Measurements from ENCODE around the gene MICAL2.

MICAL2 gene

GRCh38 chr11:12293486-12293885 is 183.1 kb downstream of the MICAL2 start:
- no peaks in the 10 kb centered on the region for H3K36me3 ChIP-seq (replicated peaks; ENCODE audit: low read depth, low read length)
- H3K4me2 ChIP-seq (ENCODE audit: low read length): no peak overlapping the region
- H3K9ac ChIP-seq (ENCODE audit: low read length): no peak overlapping the region
- no peaks in the 10 kb centered on the region for H3K79me2 ChIP-seq (ENCODE audit: low read length)
- peaks cover 2% of the 10 kb centered on the region; the same call in 1 of the 2 replicates for H3K9me3 ChIP-seq (ENCODE audit: insufficient read depth, low read length)
- TF ChIP-seq, protein P1, sequence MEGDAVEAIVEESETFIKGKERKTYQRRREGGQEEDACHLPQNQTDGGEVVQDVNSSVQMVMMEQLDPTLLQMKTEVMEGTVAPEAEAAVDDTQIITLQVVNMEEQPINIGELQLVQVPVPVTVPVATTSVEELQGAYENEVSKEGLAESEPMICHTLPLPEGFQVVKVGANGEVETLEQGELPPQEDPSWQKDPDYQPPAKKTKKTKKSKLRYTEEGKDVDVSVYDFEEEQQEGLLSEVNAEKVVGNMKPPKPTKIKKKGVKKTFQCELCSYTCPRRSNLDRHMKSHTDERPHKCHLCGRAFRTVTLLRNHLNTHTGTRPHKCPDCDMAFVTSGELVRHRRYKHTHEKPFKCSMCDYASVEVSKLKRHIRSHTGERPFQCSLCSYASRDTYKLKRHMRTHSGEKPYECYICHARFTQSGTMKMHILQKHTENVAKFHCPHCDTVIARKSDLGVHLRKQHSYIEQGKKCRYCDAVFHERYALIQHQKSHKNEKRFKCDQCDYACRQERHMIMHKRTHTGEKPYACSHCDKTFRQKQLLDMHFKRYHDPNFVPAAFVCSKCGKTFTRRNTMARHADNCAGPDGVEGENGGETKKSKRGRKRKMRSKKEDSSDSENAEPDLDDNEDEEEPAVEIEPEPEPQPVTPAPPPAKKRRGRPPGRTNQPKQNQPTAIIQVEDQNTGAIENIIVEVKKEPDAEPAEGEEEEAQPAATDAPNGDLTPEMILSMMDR (IDR thresholded peaks at IDR 0.05; ENCODE audit: low read depth, low read length): no peak
- TF ChIP-seq EZH2phosphoT487 (IDR thresholded peaks at IDR 0.05; ENCODE audit: low read depth): no peak
- no peak overlapping the region for H3K4me3 ChIP-seq (ENCODE audit: low read length)
- no peaks in the 10 kb centered on the region for H4K20me1 ChIP-seq (ENCODE audit: insufficient read depth, low read length)
- H3K27me3 ChIP-seq (ENCODE audit: low read depth, low read length): no peaks in the 10 kb centered on the region
- H2AFZ ChIP-seq (ENCODE audit: low read depth, low read length): no peak overlapping the region
- peaks cover 3% of the 10 kb centered on the region for H3K4me1 ChIP-seq (ENCODE audit: low read length)
- no peak overlapping the region for H3K27ac ChIP-seq (ENCODE audit: low read length)

DNA sequence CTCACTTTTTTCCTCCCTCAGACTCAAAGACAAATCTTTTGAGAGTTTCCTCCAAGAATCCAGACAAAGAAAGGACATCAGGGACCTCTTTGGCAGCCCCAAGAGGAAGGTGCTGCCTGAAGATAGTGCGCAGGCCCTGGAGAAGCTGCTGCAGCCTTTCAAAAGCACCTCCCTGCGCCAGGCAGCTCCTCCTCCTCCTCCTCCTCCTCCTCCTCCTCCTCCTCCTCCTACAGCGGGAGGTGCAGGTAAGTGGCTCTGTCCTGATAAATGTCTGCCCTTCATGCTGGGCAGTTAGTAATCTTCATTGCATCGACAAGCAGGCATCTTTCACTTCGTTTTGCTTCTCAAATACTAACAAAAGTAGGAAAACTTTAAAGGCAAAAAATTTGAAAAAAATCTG is 184.2 kb downstream of the MICAL2 start:
- Histone ChIP-seq H3K27ac (ENCODE audit: low read length) (no peak overlapping the region), H3K4me2 (ENCODE audit: low read length) (no peak overlapping the region), H3K9ac (ENCODE audit: low read length) (no peak overlapping the region), H3K36me3 (replicated peaks; ENCODE audit: low read depth, low read length) (no peaks in the 10 kb centered on the region), H3K27me3 (ENCODE audit: low read depth, low read length) (no peaks in the 10 kb centered on the region), H4K20me1 (ENCODE audit: insufficient read depth, low read length) (no peaks in the 10 kb centered on the region), H3K4me3 (ENCODE audit: low read length) (no peak overlapping the region), H2AFZ (ENCODE audit: low read depth, low read length) (no peak overlapping the region), H3K79me2 (ENCODE audit: low read length) (no peaks in the 10 kb centered on the region), H3K9me3 (ENCODE audit: insufficient read depth, low read length) (peaks cover 10% of the 10 kb centered on the region; the same call in 1 of the 2 replicates), H3K4me1 (ENCODE audit: low read length) (peaks cover 3% of the 10 kb centered on the region)
- TF ChIP-seq, protein P1 (IDR thresholded peaks at IDR 0.05; ENCODE audit: low read depth, low read length): no peak
- TF ChIP-seq EZH2phosphoT487 (IDR thresholded peaks at IDR 0.05; ENCODE audit: low read depth): no peak

DNA sequence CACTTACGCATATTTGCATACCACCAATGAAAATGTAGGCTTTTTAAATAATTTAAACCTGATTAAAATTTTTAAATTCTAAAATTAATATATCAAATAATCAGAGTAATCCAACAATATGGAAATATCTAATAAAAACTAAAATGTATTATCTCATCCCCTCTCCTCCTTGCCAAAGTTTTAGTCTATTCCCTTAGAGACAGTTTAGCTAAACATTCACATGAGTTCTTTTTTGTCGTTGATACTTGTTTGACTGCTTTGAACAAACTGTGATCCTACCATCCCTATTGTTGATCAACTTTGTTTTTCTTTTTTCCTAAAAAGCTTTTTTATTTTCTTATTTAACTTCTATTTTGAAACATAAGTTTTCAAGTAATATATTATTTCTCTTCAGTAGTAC is 185.6 kb downstream of the MICAL2 start:
- no peak overlapping the region for H3K9ac ChIP-seq (ENCODE audit: low read length)
- H2AFZ ChIP-seq (ENCODE audit: low read depth, low read length): no peak overlapping the region
- H3K4me3 ChIP-seq (ENCODE audit: low read length): no peak overlapping the region
- no peaks in the 10 kb centered on the region for H3K36me3 ChIP-seq (replicated peaks; ENCODE audit: low read depth, low read length)
- no peak overlapping the region for H3K27ac ChIP-seq (ENCODE audit: low read length)
- H3K27me3 ChIP-seq (ENCODE audit: low read depth, low read length): no peaks in the 10 kb centered on the region
- H3K9me3 ChIP-seq (ENCODE audit: insufficient read depth, low read length): peaks cover 10% of the 10 kb centered on the region; the same call in 1 of the 2 replicates
- no peaks in the 10 kb centered on the region for H4K20me1 ChIP-seq (ENCODE audit: insufficient read depth, low read length)
- H3K4me2 ChIP-seq (ENCODE audit: low read length): no peak overlapping the region
- H3K79me2 ChIP-seq (ENCODE audit: low read length): no peaks in the 10 kb centered on the region
- H3K4me1 ChIP-seq (ENCODE audit: low read length): no peaks in the 10 kb centered on the region
- TF ChIP-seq, protein P1 (IDR thresholded peaks at IDR 0.05; ENCODE audit: low read depth, low read length): no peak
- no peak for TF ChIP-seq EZH2phosphoT487 (IDR thresholded peaks at IDR 0.05; ENCODE audit: low read depth)

DNA sequence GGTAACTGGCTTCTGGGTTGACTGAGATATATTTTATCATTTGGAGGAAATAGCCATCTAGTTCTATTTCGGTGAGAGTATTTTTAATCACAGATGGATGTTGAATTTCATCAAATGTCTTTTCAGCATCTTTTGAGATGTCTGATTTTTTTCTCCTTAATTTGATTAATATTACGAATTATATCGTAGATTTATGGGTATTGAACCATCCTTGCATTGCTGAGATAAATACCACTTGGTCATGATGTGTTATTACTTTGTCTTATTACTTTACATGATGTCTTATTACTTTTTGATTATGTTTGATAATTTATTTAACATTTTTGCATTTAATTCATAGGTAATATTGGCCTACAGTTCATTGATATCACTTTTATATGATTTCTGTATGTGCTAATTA is 188.2 kb downstream of the MICAL2 start:
- peaks cover 10% of the 10 kb centered on the region; the same call in 1 of the 2 replicates for H3K9me3 ChIP-seq (ENCODE audit: insufficient read depth, low read length)
- H3K4me2 ChIP-seq (ENCODE audit: low read length): no peak overlapping the region
- TF ChIP-seq EZH2phosphoT487 (IDR thresholded peaks at IDR 0.05; ENCODE audit: low read depth): no peak
- no peaks in the 10 kb centered on the region for H3K27me3 ChIP-seq (ENCODE audit: low read depth, low read length)
- no peaks in the 10 kb centered on the region for H3K79me2 ChIP-seq (ENCODE audit: low read length)
- no peaks in the 10 kb centered on the region for H3K4me1 ChIP-seq (ENCODE audit: low read length)
- no peak overlapping the region for H3K4me3 ChIP-seq (ENCODE audit: low read length)
- H3K36me3 ChIP-seq (replicated peaks; ENCODE audit: low read depth, low read length): no peaks in the 10 kb centered on the region
- H3K9ac ChIP-seq (ENCODE audit: low read length): no peak overlapping the region
- H4K20me1 ChIP-seq (ENCODE audit: insufficient read depth, low read length): no peaks in the 10 kb centered on the region
- no peak overlapping the region for H2AFZ ChIP-seq (ENCODE audit: low read depth, low read length)
- H3K27ac ChIP-seq (ENCODE audit: low read length): no peak overlapping the region
